Activated T-cell treated with anti-CD3 and anti-CD28 coated beads, Interleukin-2, amount 50 U/mL, for 24 hours (primary cell): ENCODE results near the gene TRPV4.

ENCODE experiments used
- DNase-seq: peaks from one replicate; pipeline ENCODE4 v3.0.0-alpha.2; 2020
- H3K27ac Mint-ChIP-seq: 2 replicates; pipeline ENCODE4 v1.8.0; 2020; ENCODE audit warnings: mild to moderate bottlenecking, mixed read lengths
- H3K27me3 Mint-ChIP-seq: 2 replicates; pipeline ENCODE4 v1.8.0; 2020; ENCODE audit warnings: mixed read lengths
- H3K36me3 Mint-ChIP-seq: 2 replicates; pipeline ENCODE4 v1.8.0; 2020; ENCODE audit warnings: low read depth, mixed read lengths
- H3K4me1 Mint-ChIP-seq: 2 replicates; pipeline ENCODE4 v1.8.0; 2020; ENCODE audit warnings: low read depth, mixed read lengths
- H3K4me3 Mint-ChIP-seq: 2 replicates; pipeline ENCODE4 v1.8.0; 2020; ENCODE audit warnings: mild to moderate bottlenecking, moderate library complexity, mixed read lengths
- H3K9me3 Mint-ChIP-seq: 2 replicates; pipeline ENCODE4 v1.8.0; 2020; ENCODE audit warnings: mixed read lengths

Gene TRPV4

GRCh38 chr12:109773384-109774011 lies 59.7 kb downstream of the TRPV4 start:
- Mint-ChIP-seq H3K4me1 (peaks cover 6% of the 10 kb centered on the region), H3K4me3 (peak overlapping the region; percentile 47), H3K36me3 (no peaks in the 10 kb centered on the region), H3K9me3 (no peaks in the 10 kb centered on the region), H3K27me3 (peaks cover 4% of the 10 kb centered on the region), H3K27ac (no peak overlapping the region)
- DNase-seq: no peak

- Mint-ChIP-seq H3K27me3 (peaks cover 4% of the 10 kb centered on the region), H3K4me1 (peaks cover 6% of the 10 kb centered on the region), H3K36me3 (no peaks in the 10 kb centered on the region), H3K4me3 (peak overlapping the region; percentile 47), H3K9me3 (no peaks in the 10 kb centered on the region), H3K27ac (no peak overlapping the region)
- DNase-seq: peak; percentile 29
Measured at GRCh38 chr12:109772622-109773321, 60.4 kb downstream of the TRPV4 start.

GRCh38 chr12:109771746-109772621 lies 61.2 kb downstream of the TRPV4 start:
- Mint-ChIP-seq H3K36me3 (no peaks in the 10 kb centered on the region), H3K4me3 (no peak overlapping the region), H3K27ac (no peak overlapping the region)

GRCh38 chr12:109770861-109771670 lies 62.1 kb downstream of the TRPV4 start:
- DNase-seq: no peak
- Mint-ChIP-seq H3K27me3 (peaks cover 4% of the 10 kb centered on the region), H3K4me3 (no peak overlapping the region), H3K4me1 (peaks cover 1% of the 10 kb centered on the region), H3K36me3 (no peaks in the 10 kb centered on the region), H3K27ac (no peak overlapping the region), H3K9me3 (no peaks in the 10 kb centered on the region)

More at GRCh38 chr12:109771746-109772621, 61.2 kb downstream of the TRPV4 start:
- Mint-ChIP-seq H3K4me1 (peaks cover 1% of the 10 kb centered on the region), H3K27me3 (peaks cover 4% of the 10 kb centered on the region), H3K9me3 (no peaks in the 10 kb centered on the region)
- DNase-seq: peak; percentile 22

- no peak overlapping the region for H3K4me3 Mint-ChIP-seq
- DNase-seq: peak; percentile 11
- no peaks in the 10 kb centered on the region for H3K36me3 Mint-ChIP-seq
- peaks cover 1% of the 10 kb centered on the region for H3K4me1 Mint-ChIP-seq
- no peak overlapping the region for H3K27ac Mint-ChIP-seq
- peaks cover 4% of the 10 kb centered on the region for H3K27me3 Mint-ChIP-seq
- H3K9me3 Mint-ChIP-seq: no peaks in the 10 kb centered on the region
Measured at GRCh38 chr12:109770104-109770860, 62.9 kb downstream of the TRPV4 start.

- DNase-seq: peak; percentile 22
- Mint-ChIP-seq H3K9me3 (no peaks in the 10 kb centered on the region), H3K4me3 (no peak overlapping the region), H3K27me3 (peaks cover 4% of the 10 kb centered on the region), H3K27ac (no peak overlapping the region), H3K36me3 (no peaks in the 10 kb centered on the region), H3K4me1 (peaks cover 1% of the 10 kb centered on the region)
Measured at GRCh38 chr12:109768901-109769670, 64.1 kb downstream of the TRPV4 start.

GRCh38 chr12:109767991-109768900 lies 65.0 kb downstream of the TRPV4 start:
- H3K9me3 Mint-ChIP-seq: no peaks in the 10 kb centered on the region
- H3K36me3 Mint-ChIP-seq: no peaks in the 10 kb centered on the region
- peaks cover 4% of the 10 kb centered on the region for H3K4me1 Mint-ChIP-seq

GRCh38 chr12:109767456-109767855 lies 65.7 kb downstream of the TRPV4 start:
- Mint-ChIP-seq H3K4me3 (no peak overlapping the region), H3K27me3 (no peaks in the 10 kb centered on the region), H3K27ac (no peak overlapping the region), H3K9me3 (no peaks in the 10 kb centered on the region), H3K36me3 (no peaks in the 10 kb centered on the region), H3K4me1 (peaks cover 6% of the 10 kb centered on the region)
- no peak for DNase-seq

More at GRCh38 chr12:109767991-109768900, 65.0 kb downstream of the TRPV4 start:
- DNase-seq: peak; percentile 13
- no peak overlapping the region for H3K4me3 Mint-ChIP-seq
- H3K27ac Mint-ChIP-seq: no peak overlapping the region
- no peaks in the 10 kb centered on the region for H3K27me3 Mint-ChIP-seq

- Mint-ChIP-seq H3K36me3 (no peaks in the 10 kb centered on the region), H3K4me1 (peaks cover 6% of the 10 kb centered on the region), H3K27me3 (no peaks in the 10 kb centered on the region), H3K9me3 (no peaks in the 10 kb centered on the region), H3K4me3 (no peak overlapping the region), H3K27ac (no peak overlapping the region)
- no peak for DNase-seq
Measured at GRCh38 chr12:109766251-109766778, 66.9 kb downstream of the TRPV4 start.

- Mint-ChIP-seq H3K4me3 (no peak overlapping the region), H3K9me3 (no peaks in the 10 kb centered on the region), H3K4me1 (peaks cover 6% of the 10 kb centered on the region), H3K36me3 (no peaks in the 10 kb centered on the region), H3K27ac (no peak overlapping the region), H3K27me3 (no peaks in the 10 kb centered on the region)
- DNase-seq: no peak
Measured at GRCh38 chr12:109765446-109765810, 67.8 kb downstream of the TRPV4 start.

GRCh38 chr12:109764776-109765445 lies 68.3 kb downstream of the TRPV4 start:
- H3K4me1 Mint-ChIP-seq: peaks cover 6% of the 10 kb centered on the region
- H3K27me3 Mint-ChIP-seq: no peaks in the 10 kb centered on the region
- no peaks in the 10 kb centered on the region for H3K36me3 Mint-ChIP-seq
- no peak overlapping the region for H3K4me3 Mint-ChIP-seq
- H3K27ac Mint-ChIP-seq: no peak overlapping the region
- H3K9me3 Mint-ChIP-seq: no peaks in the 10 kb centered on the region
- peak; percentile 11 for DNase-seq

- Mint-ChIP-seq H3K9me3 (no peaks in the 10 kb centered on the region), H3K4me1 (peaks cover 6% of the 10 kb centered on the region), H3K36me3 (no peaks in the 10 kb centered on the region), H3K4me3 (no peak overlapping the region), H3K27ac (no peak overlapping the region), H3K27me3 (no peaks in the 10 kb centered on the region)
- DNase-seq: no peak
Measured at GRCh38 chr12:109764123-109764522, 69.1 kb downstream of the TRPV4 start.
